Common myeloid progenitor, CD34-positive (primary cell): ENCODE results near the gene RGS9BP.

Experiments
- CTCF ChIA-PET: fragments of 350-600 bp; sonication (Branson Sonifier 250); formaldehyde crosslinking; loops from one replicate; lab custom pipeline; 2021; ENCODE audit warnings: antibody characterized with exemption; lab: Charles Lee
- POLR2A ChIA-PET: fragments of 350-600 bp; sonication (Branson Sonifier 250); formaldehyde crosslinking; loops from one replicate; lab custom pipeline; 2021; ENCODE audit warnings: antibody characterized with exemption; lab: Charles Lee
- DNase-seq, 3 donors: peaks; one replicate each; pipeline versions ENCODE4 v3.0.0 to v3.0.0-alpha.2; 2013
- H3K27ac ChIP-seq, 2 experiments: 1 replicate in 1 of 2; 2 replicates in 1 of 2; pipeline ENCODE4 v1.7.0; 2013; ENCODE audit warnings: inconsistent platforms in 2 of 2, low read length in 2 of 2, mild to moderate bottlenecking in 2 of 2, low read depth in 1 of 2, moderate library complexity in 1 of 2; ENCODE audit not compliant: severe bottlenecking in 2 of 2, insufficient read depth in 1 of 2, poor library complexity in 1 of 2
- H3K27me3 ChIP-seq, 5 experiments: replicated peaks in 2 of 5; 1 replicate in 3 of 5; 2 replicates in 2 of 5; pipeline versions ENCODE4 v1.6.1 to v1.7.0; 2013; ENCODE audit warnings: low read length in 4 of 5, mild to moderate bottlenecking in 2 of 5, moderate library complexity in 2 of 5, inconsistent platforms in 1 of 5; ENCODE audit not compliant: insufficient read depth in 5 of 5, control insufficient read depth in 4 of 5
- H3K36me3 ChIP-seq, 4 experiments: 1 replicate in 2 of 4; 2 replicates in 2 of 4; pipeline versions ENCODE4 v1.6.1 to v1.7.0; 2013; ENCODE audit warnings: low read length in 3 of 4, control low read depth in 1 of 4, mild to moderate bottlenecking in 1 of 4; ENCODE audit not compliant: control insufficient read depth in 4 of 4, insufficient read depth in 4 of 4
- H3K4me1 ChIP-seq, 4 experiments: 1 replicate in 3 of 4; 2 replicates in 1 of 4; pipeline versions ENCODE4 v1.6.1 to v1.7.1; 2013; ENCODE audit warnings: low read length in 3 of 4, mild to moderate bottlenecking in 3 of 4, control low read depth in 1 of 4, inconsistent platforms in 1 of 4, moderate library complexity in 1 of 4; ENCODE audit not compliant: control insufficient read depth in 4 of 4, insufficient read depth in 4 of 4; ENCODE audit errors: control extremely low read depth in 1 of 4
- H3K4me3 ChIP-seq, 7 experiments: 1 replicate in 4 of 7; 2 replicates in 3 of 7; pipeline versions ENCODE4 v1.5.1 to v1.7.0; 2013; ENCODE audit warnings: mild to moderate bottlenecking in 7 of 7, low read length in 6 of 7, moderate library complexity in 6 of 7, inconsistent platforms in 2 of 7, low read depth in 2 of 7, control low read depth in 1 of 7; ENCODE audit not compliant: insufficient read depth in 4 of 7, control insufficient read depth in 1 of 7; ENCODE audit errors: extremely low read depth in 1 of 7
- H3K9me3 ChIP-seq, 5 experiments: 1 replicate in 4 of 5; 2 replicates in 1 of 5; pipeline versions ENCODE4 v1.6.1 to v1.7.1; 2013; ENCODE audit warnings: low read length in 4 of 5, mild to moderate bottlenecking in 2 of 5, inconsistent platforms in 1 of 5, low read depth in 1 of 5, moderate library complexity in 1 of 5; ENCODE audit not compliant: control insufficient read depth in 4 of 5, insufficient read depth in 2 of 5; ENCODE audit errors: control extremely low read depth in 1 of 5
- WGBS: methylation state at CpG from one replicate; pipeline ENCODE4 v1.1.5; 2013; ENCODE audit not compliant: insufficient coverage; 5-methylcytosine and 5-hydroxymethylcytosine counted together

Gene RGS9BP

GRCh38 chr19:32674931-32675719 lies 523 bp upstream of the RGS9BP start, which contains the start of gene ANKRD27:
ANKRD27 (minus strand) TSS chr19:32675180; CDS start chr19:32659015, 16,165 bp downstream.
- Histone ChIP-seq H3K27ac (peak within 1 kb of the TSS in 1 of 2 experiments; percentile 49), H3K9me3 (no peaks in the 10 kb centered on the region), H3K4me3 (peak within 1 kb of the TSS; percentile 62 to 94 (median 80)), H3K36me3 (peaks cover 0 to 9% (median 2%) of the 10 kb centered on the region in 4 experiments), H3K27me3 (peaks cover 2 to 37% (median 19%) of the 10 kb centered on the region in 5 experiments), H3K4me1 (peaks cover 11 to 69% (median 67%) of the 10 kb centered on the region in 4 experiments)
- ChIA-PET CTCF (interaction anchor here (0.8 kb wide), 1 partner anchor 13 kb away, joined by 3 read pairs; no protein-coding TSS in a partner anchor), POLR2A (no interaction called here)
- DNase-seq, result peak; percentile 97 to 98 (median 98)
- WGBS, result under 1% methylated on average over 63 of the region's 75 CpGs

- 5% methylated on average over 81 of the region's 93 CpGs for WGBS
- Histone ChIP-seq H3K27ac (no peak overlapping the region), H3K4me3 (peak overlapping the region in 6 of 7 experiments; percentile 19 to 94 (median 66)), H3K27me3 (peaks cover 2 to 37% (median 19%) of the 10 kb centered on the region in 5 experiments), H3K36me3 (peaks cover 0 to 7% (median 0%) of the 10 kb centered on the region in 4 experiments), H3K4me1 (peaks cover 11 to 59% (median 57%) of the 10 kb centered on the region in 4 experiments), H3K9me3 (no peaks in the 10 kb centered on the region)
- ChIA-PET POLR2A (interaction anchor here (0.6 to 1.1 kb wide), 3 partner anchors 15 to 97 kb away, joined by 3 to 4 read pairs (median 4); partner anchors contain the start of gene NUDT19), CTCF (interaction anchor here (0.6 to 1.0 kb wide), 3 partner anchors 9 to 14 kb away, joined by 3 to 4 read pairs (median 4); no protein-coding TSS in a partner anchor)
- DNase-seq, result no peak
These were observed 692 bp downstream of the RGS9BP start for GRCh38 chr19:32676186-32676894.

GRCh38 chr19:32676895-32677359 lies 1.3 kb downstream of the RGS9BP start:
- WGBS, result 17% methylated on average over 30 of the region's 33 CpGs
- ChIA-PET CTCF (interaction anchor here (0.6 to 1.9 kb wide), 4 partner anchors 10 to 15 kb away, joined by 3 to 8 read pairs (median 4); partner anchors contain the start of gene NUDT19), POLR2A (interaction anchor here (0.6 to 1.1 kb wide), 2 partner anchors 14 to 97 kb away, joined by 4 read pairs; partner anchors contain the start of gene NUDT19)

GRCh38 chr19:32677657-32678056 lies 2.0 kb downstream of the RGS9BP start:
- H3K27me3 ChIP-seq, result peaks cover 2 to 37% (median 19%) of the 10 kb centered on the region in 5 experiments
- POLR2A ChIA-PET, result no interaction called here
- CTCF ChIA-PET, result interaction anchor here (0.6 to 1.9 kb wide), 7 partner anchors 9 to 274 kb away, joined by 3 to 8 read pairs (median 3); no protein-coding TSS in a partner anchor
- peak in 2 of 3 donors; percentile 47 to 55 for DNase-seq
- H3K4me1 ChIP-seq, result peaks cover 3 to 46% (median 44%) of the 10 kb centered on the region in 4 experiments
- H3K4me3 ChIP-seq, result peak overlapping the region in 1 of 7 experiments; percentile 13
- H3K9me3 ChIP-seq, result no peaks in the 10 kb centered on the region
- H3K27ac ChIP-seq, result no peak overlapping the region
- H3K36me3 ChIP-seq, result peaks cover 0 to 7% (median 0%) of the 10 kb centered on the region in 4 experiments
- WGBS, result 43% methylated on average over 7 of the region's 9 CpGs

More at GRCh38 chr19:32676895-32677359, 1.3 kb downstream of the RGS9BP start:
- Histone ChIP-seq H3K27ac (no peak overlapping the region), H3K9me3 (no peaks in the 10 kb centered on the region), H3K4me1 (peaks cover 5 to 53% (median 51%) of the 10 kb centered on the region in 4 experiments), H3K4me3 (peak overlapping the region in 3 of 7 experiments; percentile 42 to 94 (median 93)), H3K36me3 (peaks cover 0 to 7% (median 0%) of the 10 kb centered on the region in 4 experiments), H3K27me3 (peaks cover 2 to 37% (median 19%) of the 10 kb centered on the region in 5 experiments)
- no peak for DNase-seq

- no CpG with 5 or more reads among the region's 2 CpGs for WGBS
- Histone ChIP-seq H3K36me3 (no peaks in the 10 kb centered on the region), H3K9me3 (no peaks in the 10 kb centered on the region), H3K4me3 (no peak overlapping the region), H3K27ac (no peak overlapping the region), H3K4me1 (peaks cover 0 to 19% (median 19%) of the 10 kb centered on the region in 4 experiments), H3K27me3 (peaks cover 2 to 33% (median 19%) of the 10 kb centered on the region in 5 experiments)
- no peak for DNase-seq
- ChIA-PET CTCF (no interaction called here), POLR2A (no interaction called here)
These were observed 5.3 kb downstream of the RGS9BP start for GRCh38 chr19:32680986-32681385.

DNA sequence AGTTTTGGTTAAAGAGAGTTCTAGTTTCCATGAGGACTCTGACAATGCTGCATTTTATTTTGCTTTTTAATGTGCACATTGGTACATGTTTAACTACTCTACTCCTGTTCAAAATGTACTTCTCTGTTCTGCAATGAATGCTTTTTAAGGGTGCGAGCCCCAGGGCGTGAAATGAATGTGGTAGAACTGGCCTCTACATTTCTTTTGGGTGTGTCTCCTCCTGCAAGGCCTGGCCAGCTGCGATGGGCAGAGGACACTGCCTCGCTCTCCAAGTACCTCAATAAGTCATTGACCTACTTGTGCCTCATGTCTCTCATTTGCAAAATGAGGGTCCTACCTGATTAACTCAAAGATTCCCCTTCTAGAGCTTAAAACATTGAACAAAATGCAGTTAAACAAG lies 6.7 kb downstream of the RGS9BP start:
- DNase-seq, result no peak
- ChIA-PET POLR2A (no interaction called here), CTCF (no interaction called here)
- H3K27ac ChIP-seq, result no peak overlapping the region
- H3K4me3 ChIP-seq, result no peak overlapping the region
- WGBS, result 90% methylated on average over 4 of the region's 4 CpGs
- peaks cover 2 to 20% (median 7%) of the 10 kb centered on the region in 5 experiments for H3K27me3 ChIP-seq
- H3K4me1 ChIP-seq, result peaks cover 0 to 6% (median 6%) of the 10 kb centered on the region in 4 experiments
- H3K36me3 ChIP-seq, result no peaks in the 10 kb centered on the region
- no peaks in the 10 kb centered on the region for H3K9me3 ChIP-seq
